Loucy (cell line): ENCODE data around the gene RFNG.

Source experiments
- H2AFZ ChIP-seq: fragments of 200-600 bp; sonication (generic); 2 replicates; pipeline ENCODE4 v1.6.0; 2016; ENCODE audit warnings: antibody characterized with exemption, mild to moderate bottlenecking, low read length, moderate library complexity
- H3F3A ChIP-seq: fragments of 200-600 bp; 2 replicates; pipeline ENCODE4 v1.6.0; 2016; ENCODE audit warnings: antibody characterized with exemption, low read depth, mild to moderate bottlenecking
- H3K27me3 ChIP-seq: fragments of 200-600 bp; sonication (generic); 2 replicates; pipeline ENCODE4 v1.6.1; 2014; ENCODE audit warnings: low read length, mild to moderate bottlenecking; ENCODE audit not compliant: insufficient read depth, poor library complexity, severe bottlenecking
- H3K36me3 ChIP-seq: fragments of 200-600 bp; sonication (generic); 2 replicates; pipeline ENCODE4 v1.6.1; 2016; ENCODE audit warnings: low read length; ENCODE audit not compliant: insufficient read depth
- H3K4me1 ChIP-seq: fragments of 200-600 bp; sonication (generic); 2 replicates; pipeline ENCODE4 v1.5.1; 2014; ENCODE audit warnings: low read length, mild to moderate bottlenecking; ENCODE audit not compliant: insufficient read depth, poor library complexity, severe bottlenecking
- H3K4me2 ChIP-seq: fragments of 200-600 bp; sonication (generic); 2 replicates; pipeline ENCODE4 v1.6.0; 2014; ENCODE audit warnings: antibody characterized with exemption, low read length, low read depth, mild to moderate bottlenecking; ENCODE audit not compliant: poor library complexity, severe bottlenecking
- H3K4me3 ChIP-seq: fragments of 200-600 bp; sonication (generic); 2 replicates; pipeline ENCODE4 v1.5.1; 2014; ENCODE audit warnings: low read length, mild to moderate bottlenecking, mixed read lengths; ENCODE audit not compliant: poor library complexity, severe bottlenecking
- H3K79me2 ChIP-seq: fragments of 200-600 bp; sonication (generic); 2 replicates; pipeline ENCODE4 v1.6.1; 2014; ENCODE audit warnings: low read length; ENCODE audit not compliant: insufficient read depth
- H3K9ac ChIP-seq: fragments of 200-600 bp; sonication (generic); 2 replicates; pipeline ENCODE4 v1.6.0; 2014; ENCODE audit warnings: mild to moderate bottlenecking, low read depth, low read length, moderate library complexity; ENCODE audit not compliant: poor library complexity, severe bottlenecking
- H3K9me2 ChIP-seq: fragments of 200-600 bp; sonication (generic); replicated peaks from 2 replicates; pipeline ENCODE4 v1.6.1; 2016; ENCODE audit warnings: low read depth, low read length, mixed read lengths
- H3K9me3 ChIP-seq: fragments of 200-600 bp; sonication (generic); 2 replicates; pipeline ENCODE4 v1.6.1; 2014; ENCODE audit warnings: mild to moderate bottlenecking, antibody characterized with exemption, low read length, low read depth; ENCODE audit not compliant: insufficient read depth
- H4K20me1 ChIP-seq: fragments of 200-600 bp; sonication (generic); 2 replicates; pipeline ENCODE4 v1.6.0; 2014; ENCODE audit warnings: antibody characterized with exemption, low read length, mild to moderate bottlenecking; ENCODE audit not compliant: insufficient read depth, poor library complexity, severe bottlenecking
- CTCF ChIP-seq: fragments of 200-600 bp; sonication (generic); conservative IDR thresholded peaks from 2 replicates; pipeline ENCODE4 v1.5.1; 2014; ENCODE audit warnings: mild to moderate bottlenecking, antibody characterized with exemption, low read length
- EZH2phosphoT487 ChIP-seq: fragments of 200-600 bp; IDR thresholded peaks from 2 replicates; pipeline ENCODE4 v1.6.1; 2018; ENCODE audit warnings: antibody characterized with exemption, mild to moderate bottlenecking, moderate library complexity, borderline replicate concordance

The RFNG gene

GRCh38 chr17:82076785-82077591 is 25.4 kb upstream of the RFNG start:
- Histone ChIP-seq H3K4me1 (no peaks in the 10 kb centered on the region), H3K36me3 (peaks cover 33% of the 10 kb centered on the region; the same call in 1 of the 2 replicates), H3K9me3 (no peaks in the 10 kb centered on the region), H3K9ac (no peak overlapping the region), H3K9me2 (no peaks in the 10 kb centered on the region), H3K79me2 (no peaks in the 10 kb centered on the region), H3K27me3 (no peaks in the 10 kb centered on the region), H3K4me2 (no peak overlapping the region), H4K20me1 (no peaks in the 10 kb centered on the region), H3K4me3 (no peak overlapping the region), H2AFZ (no peak overlapping the region), H3F3A (no peaks in the 10 kb centered on the region)
- no peak for TF ChIP-seq EZH2phosphoT487
- TF ChIP-seq CTCF: no peak

DNA sequence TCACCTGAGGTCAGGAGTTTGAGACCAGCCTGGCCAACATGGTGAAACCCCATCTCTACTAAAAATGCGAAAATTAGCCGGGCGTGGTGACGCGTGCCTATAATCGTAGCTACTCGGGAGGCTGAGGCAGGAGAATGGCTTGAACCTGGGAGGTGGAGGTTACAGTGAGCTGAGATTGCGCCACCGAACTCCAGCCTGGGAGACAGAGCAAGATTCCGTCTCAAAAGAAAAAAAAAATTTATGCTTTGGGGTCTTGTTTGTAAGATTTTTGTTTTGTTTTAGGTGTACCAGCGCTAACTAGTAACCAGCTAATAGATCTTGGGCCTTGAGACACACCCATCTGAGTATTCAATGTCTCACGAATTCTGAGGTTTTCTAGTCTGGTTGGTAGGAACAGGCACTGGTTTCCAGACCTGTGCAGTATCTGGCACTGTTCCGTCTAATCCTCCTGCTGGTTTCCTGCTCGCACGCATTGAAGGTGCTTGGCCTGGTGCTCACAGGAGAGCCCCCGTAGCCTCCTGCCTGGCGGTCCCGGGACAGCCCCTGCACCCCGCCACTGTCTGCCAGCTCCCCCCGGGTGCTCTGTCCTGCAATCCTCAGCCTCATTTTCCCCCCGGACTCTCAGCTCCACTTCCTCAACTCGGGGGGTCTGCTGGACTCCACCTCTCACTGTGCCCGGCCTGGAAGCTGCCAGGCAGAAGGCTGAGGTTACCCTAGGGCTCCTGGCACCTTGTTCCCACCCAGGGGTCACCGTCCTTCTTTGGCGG is 24.6 kb upstream of the RFNG start:
- Histone ChIP-seq H3K9me3 (no peaks in the 10 kb centered on the region), H3K79me2 (no peaks in the 10 kb centered on the region), H3K4me2 (no peak overlapping the region), H3K4me3 (no peak overlapping the region), H4K20me1 (no peaks in the 10 kb centered on the region), H2AFZ (no peak overlapping the region), H3K27me3 (no peaks in the 10 kb centered on the region), H3K9me2 (no peaks in the 10 kb centered on the region), H3F3A (no peaks in the 10 kb centered on the region), H3K9ac (no peak overlapping the region), H3K4me1 (no peaks in the 10 kb centered on the region), H3K36me3 (peaks cover 27% of the 10 kb centered on the region; the same call in 1 of the 2 replicates)
- TF ChIP-seq EZH2phosphoT487 (no peak), CTCF (no peak)

- H3K4me3 ChIP-seq: no peak overlapping the region
- no peak overlapping the region for H3K9ac ChIP-seq
- no peaks in the 10 kb centered on the region for H3K27me3 ChIP-seq
- no peaks in the 10 kb centered on the region for H3K9me2 ChIP-seq
- H3F3A ChIP-seq: no peaks in the 10 kb centered on the region
- no peak for TF ChIP-seq EZH2phosphoT487
- TF ChIP-seq CTCF: no peak
- no peaks in the 10 kb centered on the region for H4K20me1 ChIP-seq
- H3K4me1 ChIP-seq: no peaks in the 10 kb centered on the region
- H3K36me3 ChIP-seq: peaks cover 5% of the 10 kb centered on the region; the same call in 1 of the 2 replicates
- no peaks in the 10 kb centered on the region for H3K79me2 ChIP-seq
- H3K9me3 ChIP-seq: no peaks in the 10 kb centered on the region
- no peak overlapping the region for H2AFZ ChIP-seq
- H3K4me2 ChIP-seq: no peak overlapping the region
Measured at GRCh38 chr17:82073446-82073845, 21.8 kb upstream of the RFNG start.
